Stimulated activated CD4-positive, alpha-beta T cell treated with anti-CD3 and anti-CD28 coated beads, Interleukin-4, amount 100 ng/mL, for 48 hours (primary cell): ENCODE results near the gene ERLIN1.
"Not testable (repeated sequence)": the region's sequence is repeated elsewhere in the genome, so short reads cannot be mapped to it uniquely, and the experiment has no call there.

Source experiments
- DNase-seq, 2 donors: peaks; one replicate each; pipeline ENCODE4 v3.0.0-alpha.2; 2020; ENCODE audit warnings: low read depth in 2 of 2

The ERLIN1 gene

DNA sequence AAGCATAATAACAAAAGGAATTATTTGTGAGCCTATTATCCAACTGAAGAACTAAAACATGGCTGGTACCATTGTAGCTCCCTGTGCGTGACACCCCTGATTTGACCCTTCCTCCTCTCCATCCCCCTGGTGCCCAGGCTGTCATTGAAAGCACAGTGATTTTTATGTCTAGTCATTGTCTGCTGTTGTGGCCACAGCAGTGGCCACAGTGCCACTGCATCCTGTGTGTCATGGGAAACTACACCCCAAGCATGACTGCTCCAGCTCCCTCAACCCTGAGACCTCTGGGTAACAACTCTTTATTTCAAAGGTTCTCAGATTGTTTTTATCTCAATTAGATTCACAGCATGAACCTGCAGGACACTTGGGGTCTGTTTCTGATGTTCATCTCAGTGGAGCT, 52.0 kb downstream of the ERLIN1 start:
- no peak for DNase-seq

- no peak for DNase-seq
Measured at GRCh38 chr10:100132427-100132826, 53.4 kb downstream of the ERLIN1 start.

GRCh38 chr10:100131571-100131970, 54.3 kb downstream of the ERLIN1 start:
- DNase-seq: no peak

GRCh38 chr10:100130831-100131230, 55.0 kb downstream of the ERLIN1 start:
- no peak for DNase-seq

GRCh38 chr10:100129424-100129823, 56.4 kb downstream of the ERLIN1 start:
- DNase-seq: no peak

GRCh38 chr10:100128951-100129350, 56.9 kb downstream of the ERLIN1 start:
- no peak for DNase-seq

GRCh38 chr10:100125335-100125734, 60.5 kb downstream of the ERLIN1 start:
- DNase-seq: not testable (repeated sequence)

DNA sequence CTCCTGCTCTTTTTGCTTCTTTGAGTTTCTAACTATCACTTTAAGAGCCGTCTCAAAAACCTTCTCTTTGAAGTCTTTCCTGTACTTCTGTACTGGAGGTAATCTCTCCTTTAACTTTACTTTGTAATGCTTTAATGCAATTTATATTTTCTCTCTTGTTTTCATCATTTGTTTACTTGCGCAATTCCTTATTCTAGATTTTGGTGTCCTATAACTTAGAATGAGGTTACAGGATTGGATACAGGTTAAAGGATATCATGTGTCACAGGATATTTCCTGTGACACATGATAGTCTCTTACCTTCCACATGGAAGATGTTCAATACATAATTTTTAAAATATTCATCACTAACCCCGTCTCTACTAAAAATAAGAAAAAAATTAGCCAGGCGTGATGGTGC, 61.7 kb downstream of the ERLIN1 start:
- no peak for DNase-seq

DNA sequence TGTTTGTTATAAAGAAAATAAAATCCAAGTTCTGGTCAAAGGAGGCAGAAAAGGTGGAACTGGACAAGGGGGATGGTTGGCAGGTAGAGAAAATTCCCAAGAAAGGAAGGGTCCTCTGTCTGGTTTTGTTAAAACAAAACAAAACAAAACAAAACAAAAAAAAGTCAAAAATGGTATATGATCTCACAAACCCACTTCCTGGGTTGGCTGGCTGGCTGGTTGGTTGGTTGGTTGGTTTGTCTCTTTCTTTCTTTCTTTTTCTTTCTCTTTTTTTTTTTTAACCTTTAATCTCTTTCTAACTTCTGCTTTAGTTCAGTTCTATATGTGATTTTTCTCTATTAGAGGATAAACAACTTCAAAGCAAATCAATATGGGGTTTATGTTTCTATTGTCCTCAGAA, 63.0 kb downstream of the ERLIN1 start:
- no peak for DNase-seq

DNA sequence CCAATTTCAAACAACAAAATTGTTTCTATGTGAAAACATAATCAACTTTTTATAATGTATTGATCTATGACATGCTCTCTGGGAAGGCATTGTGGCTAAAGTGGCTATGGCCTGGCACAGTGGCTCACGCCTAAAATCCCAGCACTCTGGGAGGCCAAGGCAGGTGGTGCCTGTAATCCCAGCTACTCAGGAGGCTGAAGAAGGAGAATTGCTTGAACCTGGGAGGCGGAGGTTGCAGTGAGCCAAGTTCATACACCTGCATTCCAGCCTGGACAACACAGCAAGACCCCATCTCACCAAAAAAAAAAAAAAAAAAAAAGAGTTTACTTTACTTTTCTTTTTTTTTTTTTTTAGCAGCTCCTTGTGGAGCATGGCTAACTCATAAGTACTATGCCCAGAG, 65.3 kb downstream of the ERLIN1 start:
- DNase-seq: no peak

- no peak for DNase-seq
Measured at GRCh38 chr10:100119726-100120125, 66.1 kb downstream of the ERLIN1 start.

DNA sequence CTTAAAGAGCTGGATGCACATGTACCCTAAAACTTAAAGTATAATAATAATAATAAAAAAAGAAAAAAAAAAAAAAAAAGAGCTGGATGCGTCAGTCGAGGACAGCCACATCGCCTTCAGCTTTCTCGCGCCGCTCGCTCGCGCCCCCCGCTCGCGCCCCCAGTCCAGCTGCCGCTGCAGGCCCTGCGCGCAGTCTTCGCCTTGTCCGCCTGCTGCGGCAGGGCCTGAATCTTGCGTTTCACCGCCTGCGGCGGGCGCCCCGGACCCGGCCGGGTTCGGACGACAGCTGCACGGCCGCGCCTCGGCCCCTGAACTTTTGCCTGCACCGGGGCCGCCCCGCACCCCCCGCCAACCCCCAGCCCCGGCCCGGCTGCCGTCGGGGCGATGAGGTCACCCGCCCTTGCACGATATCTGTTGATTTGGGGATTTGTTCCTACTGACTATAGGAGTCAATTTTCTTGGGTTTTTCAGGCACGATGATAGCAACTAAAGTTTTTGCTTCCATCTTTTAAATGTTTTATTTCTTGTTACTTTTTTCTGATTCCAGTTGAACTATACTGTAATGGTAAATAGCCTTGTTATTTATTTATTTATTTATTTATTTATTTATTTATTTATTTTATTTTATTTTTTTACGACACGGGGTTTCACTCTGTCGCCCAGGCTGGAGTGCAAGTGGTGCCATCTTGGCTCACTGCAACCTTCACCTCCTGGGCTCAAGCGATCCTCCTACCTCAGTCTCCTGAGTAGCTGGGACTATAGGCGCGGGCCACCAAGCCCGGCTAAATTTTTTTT, 70.7 kb downstream of the ERLIN1 start:
- DNase-seq: no peak

DNA sequence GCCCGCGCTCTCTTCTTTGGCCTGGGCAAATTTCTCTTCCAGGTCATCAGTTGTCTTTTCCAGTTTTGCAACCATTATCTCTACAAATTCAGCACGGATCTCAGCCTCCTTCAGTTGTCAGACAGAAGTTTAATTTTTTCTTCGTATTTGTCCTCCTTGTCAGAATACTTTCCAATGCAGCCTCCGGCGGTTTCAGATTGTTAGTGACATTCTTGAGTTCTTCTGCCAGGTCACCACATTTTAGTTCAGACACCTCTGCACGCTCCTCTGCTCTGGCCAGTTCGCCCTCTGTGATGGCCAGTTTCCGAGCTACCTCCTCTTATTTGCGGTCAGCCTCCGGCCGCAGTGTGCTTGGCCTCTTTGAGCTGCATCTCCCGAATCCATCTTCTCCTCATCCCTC, 71.4 kb downstream of the ERLIN1 start:
- no peak for DNase-seq

DNA sequence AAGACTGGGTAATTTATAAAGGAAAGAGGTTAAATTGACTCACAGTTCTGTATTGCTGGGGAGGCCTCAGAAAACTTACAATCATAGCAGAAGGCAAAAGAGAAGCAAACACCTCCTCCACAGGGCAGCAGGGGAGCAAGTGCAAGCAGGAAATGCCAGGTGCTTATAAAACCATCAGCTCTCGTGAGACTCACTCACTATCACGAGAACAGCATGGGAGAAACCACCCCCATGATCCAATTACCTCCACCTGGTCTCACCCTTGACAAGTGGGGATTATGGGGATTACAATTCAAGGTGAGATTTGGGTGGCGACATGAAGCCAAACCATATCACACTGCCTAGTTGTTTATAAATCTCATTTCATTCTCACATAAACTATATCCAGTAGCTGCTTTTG, 76.2 kb downstream of the ERLIN1 start:
- DNase-seq: no peak

DNA sequence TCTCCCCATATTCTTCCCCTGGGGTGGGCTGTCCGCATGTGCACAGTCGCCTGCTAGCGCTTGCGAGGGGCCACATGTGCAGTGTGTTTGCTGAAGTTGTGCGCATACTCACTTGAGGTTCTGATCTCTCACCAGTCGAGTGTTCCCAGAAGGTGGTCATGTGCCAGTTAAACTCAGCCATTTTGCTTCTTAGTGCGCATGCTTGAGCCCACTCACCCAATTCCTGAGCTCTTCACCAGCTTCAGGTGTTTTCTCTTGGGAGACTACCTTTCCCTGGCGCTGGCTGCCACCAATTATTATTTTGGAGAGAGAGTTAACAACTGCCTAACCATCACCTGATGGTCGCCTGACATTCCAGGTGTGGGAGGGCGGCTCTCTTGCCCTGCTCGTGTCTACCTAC, 79.0 kb downstream of the ERLIN1 start:
- DNase-seq: no peak

DNA sequence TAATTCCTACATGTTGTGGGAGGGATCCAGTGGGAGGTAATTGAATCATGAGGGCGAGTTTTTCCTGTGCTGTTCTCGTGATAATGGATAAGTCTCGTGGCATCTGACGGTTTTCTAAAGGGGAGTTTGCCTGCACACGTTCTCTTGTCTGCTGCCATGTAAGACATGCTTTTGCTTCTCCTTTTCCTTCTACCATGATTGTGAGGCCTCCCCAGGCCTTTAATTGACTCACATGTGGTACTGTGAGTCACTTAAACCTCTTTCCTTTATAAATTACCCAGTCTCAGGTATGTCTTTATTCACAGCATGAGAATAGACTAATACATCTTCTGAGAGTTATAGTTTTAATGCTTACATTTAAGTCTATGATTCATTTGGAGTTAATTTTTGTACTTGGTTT, 81.5 kb downstream of the ERLIN1 start:
- no peak for DNase-seq

DNA sequence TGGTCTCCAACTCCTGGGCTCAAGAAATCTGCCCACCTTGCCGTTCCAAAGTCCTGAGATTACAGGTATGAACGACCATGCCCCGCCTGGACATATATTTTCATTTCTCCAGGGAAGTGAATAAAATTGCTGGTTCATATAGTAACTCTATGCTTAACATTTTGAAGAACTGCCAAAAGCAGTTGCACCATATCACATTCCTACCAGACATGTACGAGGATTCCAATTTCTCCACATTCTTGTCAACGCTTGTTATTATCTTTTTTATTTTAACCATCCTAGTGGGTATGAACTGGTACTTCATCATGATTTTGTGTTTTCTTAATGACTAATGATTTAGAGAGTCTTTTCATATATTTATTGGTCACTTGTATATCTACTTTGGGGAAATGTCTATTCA, 82.2 kb downstream of the ERLIN1 start:
- no peak for DNase-seq

GRCh38 chr10:100101192-100102076, 84.4 kb downstream of the ERLIN1 start:
- DNase-seq: no peak

DNA sequence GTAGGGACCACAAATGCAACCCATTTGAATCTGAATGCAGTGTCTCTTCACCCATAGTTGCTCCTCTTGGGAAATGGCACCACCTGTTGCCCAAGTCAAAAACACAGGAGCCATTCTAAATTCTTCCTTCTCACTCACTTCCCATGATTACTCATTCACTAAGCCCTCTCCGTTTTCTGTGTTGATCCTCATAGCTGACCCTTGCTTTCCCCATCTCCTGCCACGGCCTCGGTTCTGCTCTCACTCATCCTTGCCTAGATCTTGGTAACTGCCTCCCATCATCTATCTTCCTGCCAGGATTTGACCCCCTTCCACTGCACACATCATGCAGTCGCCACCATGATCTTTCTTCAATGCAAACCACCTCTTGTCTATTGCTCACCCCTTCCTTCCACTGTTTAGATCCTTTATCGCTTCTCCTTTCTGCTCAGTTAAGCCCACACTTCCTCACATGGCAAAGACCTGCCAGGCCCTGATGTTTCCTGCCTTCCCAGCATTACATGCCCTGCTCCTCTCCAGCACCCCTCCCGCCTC, 85.1 kb downstream of the ERLIN1 start:
- no peak for DNase-seq
